GM12865 (cell line): ENCODE data around the gene KCNG1.

Source experiments
- DNase-seq: peaks from one replicate; pipeline ENCODE4 v3.0.0; 2010; ENCODE audit warnings: low read depth
- H3K4me3 ChIP-seq: 2 replicates; pipeline ENCODE4 v1.5.1; 2011; ENCODE audit warnings: mild to moderate bottlenecking, low read depth, low read length, control low read depth
- CTCF ChIP-seq: IDR thresholded peaks from 2 replicates; pipeline ENCODE4 v1.5.1; 2011; ENCODE audit warnings: low read length, control low read depth, low read depth, inconsistent platforms; ENCODE audit not compliant: insufficient read depth; ENCODE audit errors: missing control alignments

KCNG1 gene

GRCh38 chr20:50999355-50999754 is 23.6 kb downstream of the KCNG1 start:
- TF ChIP-seq CTCF, result no peak
- no peak for DNase-seq

GRCh38 chr20:50996901-50997865 is 25.7 kb downstream of the KCNG1 start:
- TF ChIP-seq CTCF, result no peak
- H3K4me3 ChIP-seq, result no peak overlapping the region
- DNase-seq, result no peak

More at GRCh38 chr20:50999355-50999754, 23.6 kb downstream of the KCNG1 start:
- no peak overlapping the region for H3K4me3 ChIP-seq

GRCh38 chr20:50995506-50995905 is 27.4 kb downstream of the KCNG1 start:
- DNase-seq, result no peak
- H3K4me3 ChIP-seq, result no peak overlapping the region
- TF ChIP-seq CTCF, result no peak

- no peak for DNase-seq
- H3K4me3 ChIP-seq, result no peak overlapping the region
- no peak for TF ChIP-seq CTCF
These were observed 29.0 kb downstream of the KCNG1 start for GRCh38 chr20:50993876-50994275.

DNA sequence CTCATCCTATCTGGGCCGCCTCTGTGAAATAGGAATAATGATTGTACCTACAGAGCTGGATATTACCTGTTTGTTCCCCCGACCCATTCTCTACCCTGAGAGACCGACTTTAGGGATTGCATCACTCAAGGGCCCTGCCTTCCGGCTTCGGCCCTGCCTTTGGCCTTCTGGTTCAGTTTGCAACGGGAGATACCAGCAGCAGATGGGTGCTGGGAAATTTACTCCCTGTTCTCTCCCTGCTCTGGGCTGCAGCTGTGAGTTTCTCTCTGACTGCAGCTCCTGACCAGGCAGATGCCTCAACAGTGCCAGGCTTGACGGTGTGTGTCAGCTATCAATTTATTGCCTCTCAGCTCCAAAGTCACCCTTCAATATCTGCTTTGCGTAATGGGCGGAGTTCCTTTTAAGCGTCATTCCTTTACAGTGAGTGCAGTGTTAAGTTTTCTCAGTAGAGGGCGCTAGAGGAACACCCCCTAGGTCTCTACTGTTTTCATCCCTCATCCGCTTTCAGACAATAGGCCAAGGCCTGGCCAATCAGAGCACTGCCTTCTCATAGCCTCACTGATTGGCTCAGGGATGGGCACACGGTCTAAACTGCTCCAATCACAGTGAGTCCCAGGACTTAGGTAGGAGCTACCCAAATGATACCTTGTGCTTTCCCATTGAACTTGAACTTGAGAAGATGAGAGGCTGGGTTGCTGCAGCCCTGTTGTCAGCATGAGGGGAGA is 30.0 kb downstream of the KCNG1 start:
- H3K4me3 ChIP-seq, result no peak overlapping the region
- DNase-seq, result peak; percentile 64
- TF ChIP-seq CTCF, result peak; percentile 41

DNA sequence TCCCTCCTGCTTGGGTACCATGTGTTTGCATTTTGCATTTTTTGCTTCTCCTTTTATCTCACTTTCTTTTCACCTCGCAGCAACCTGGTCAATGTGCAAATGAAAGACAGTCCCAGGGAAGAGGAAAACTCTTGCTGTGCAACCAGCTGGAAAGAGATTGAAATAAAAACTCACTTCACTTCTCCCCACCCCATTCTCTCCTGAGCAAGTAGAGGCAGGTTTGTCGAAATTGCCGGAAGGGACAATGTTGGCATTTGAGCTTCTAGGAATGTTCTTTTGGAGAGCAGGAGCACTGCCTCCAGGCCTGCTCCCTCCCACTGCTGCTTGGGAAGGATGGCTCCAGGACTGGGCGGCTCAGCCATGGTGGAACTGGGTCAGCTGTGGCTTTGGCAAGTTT is 30.6 kb downstream of the KCNG1 start:
- TF ChIP-seq CTCF, result no peak
- no peak for DNase-seq
- no peak overlapping the region for H3K4me3 ChIP-seq
